HuH-7 (cell line): ENCODE measurements around the gene ZDHHC11B.
"Not testable (repeated sequence)": the region's sequence is repeated elsewhere in the genome, so short reads cannot be mapped to it uniquely, and the experiment has no call there.

Experiments
- DNase-seq: peaks from one replicate; pipeline ENCODE4 v3.0.0; 2011; ENCODE audit warnings: low spot score

The ZDHHC11B gene

GRCh38 chr5:685262-686171 lies 99.0 kb downstream of the ZDHHC11B start:
- DNase-seq: no peak

GRCh38 chr5:684751-685216 lies 99.7 kb downstream of the ZDHHC11B start:
- no peak for DNase-seq

GRCh38 chr5:683551-684481 lies 100.7 kb downstream of the ZDHHC11B start:
- DNase-seq: no peak

- DNase-seq: not testable (repeated sequence)
Measured at GRCh38 chr5:682651-683358, 101.7 kb downstream of the ZDHHC11B start.

GRCh38 chr5:682216-682615 lies 102.3 kb downstream of the ZDHHC11B start:
- not testable (repeated sequence) for DNase-seq

GRCh38 chr5:681317-682191 lies 103.0 kb downstream of the ZDHHC11B start:
- not testable (repeated sequence) for DNase-seq

- not testable (repeated sequence) for DNase-seq
Measured at GRCh38 chr5:680836-681235, 103.7 kb downstream of the ZDHHC11B start.

- not testable (repeated sequence) for DNase-seq
Measured at GRCh38 chr5:680118-680795, 104.3 kb downstream of the ZDHHC11B start.

GRCh38 chr5:679166-679895 lies 105.2 kb downstream of the ZDHHC11B start:
- DNase-seq: not testable (repeated sequence)

GRCh38 chr5:678521-678920 lies 106.0 kb downstream of the ZDHHC11B start:
- not testable (repeated sequence) for DNase-seq

- no peak for DNase-seq
Measured at GRCh38 chr5:677131-678101, 107.1 kb downstream of the ZDHHC11B start.

GRCh38 chr5:676699-677076 lies 107.8 kb downstream of the ZDHHC11B start:
- no peak for DNase-seq

GRCh38 chr5:675871-676698 lies 108.4 kb downstream of the ZDHHC11B start:
- DNase-seq: no peak

- DNase-seq: no peak
Measured at GRCh38 chr5:675111-675870, 109.2 kb downstream of the ZDHHC11B start.

- DNase-seq: peak; percentile 51
Measured at GRCh38 chr5:674630-675011, 109.9 kb downstream of the ZDHHC11B start.

GRCh38 chr5:673831-674629 lies 110.5 kb downstream of the ZDHHC11B start:
- no peak for DNase-seq
